Measurements from ENCODE around the gene CLTA. TPM values are rescaled to one million over a fixed set of nuclear protein-coding genes. Genes with fewer than 3 reads are reported as not detected.
A peak's percentile ranks its signal among the peaks of the same experiment; 100 is the strongest.

CLTA gene
- total RNA-seq, 1 donor from 2014 or later: 330 TPM

- Mint-ChIP-seq H3K9me3 (ENCODE audit: unreplicated experiment) (peaks cover 5% of the 10 kb centered on the region), H3K27ac (ENCODE audit: unreplicated experiment) (no peak overlapping the region), H3K36me3 (ENCODE audit: low read depth, unreplicated experiment) (peaks cover 22% of the 10 kb centered on the region), H3K4me3 (ENCODE audit: unreplicated experiment) (no peak overlapping the region), H3K27me3 (ENCODE audit: unreplicated experiment) (peaks cover 19% of the 10 kb centered on the region), H3K4me1 (ENCODE audit: unreplicated experiment) (peaks cover 7% of the 10 kb centered on the region)
- TF ChIP-seq CTCF (IDR thresholded peaks at IDR 0.05; ENCODE audit: unreplicated experiment): no peak
- no peak for DNase-seq (ENCODE audit: low spot score)
These were observed 47.5 kb upstream of the CLTA start for GRCh38 chr9:36143245-36143641.

- Mint-ChIP-seq H3K4me3 (ENCODE audit: unreplicated experiment) (peak overlapping the region; percentile 21), H3K4me1 (ENCODE audit: unreplicated experiment) (peaks cover 7% of the 10 kb centered on the region), H3K9me3 (ENCODE audit: unreplicated experiment) (peaks cover 5% of the 10 kb centered on the region), H3K27ac (ENCODE audit: unreplicated experiment) (no peak overlapping the region), H3K27me3 (ENCODE audit: unreplicated experiment) (peaks cover 16% of the 10 kb centered on the region), H3K36me3 (ENCODE audit: low read depth, unreplicated experiment) (peaks cover 22% of the 10 kb centered on the region)
- TF ChIP-seq CTCF (IDR thresholded peaks at IDR 0.05; ENCODE audit: unreplicated experiment): no peak
- no peak for DNase-seq (ENCODE audit: low spot score)
These were observed 46.1 kb upstream of the CLTA start for GRCh38 chr9:36144309-36145232.

GRCh38 chr9:36145970-36146369 is 44.8 kb upstream of the CLTA start:
- H3K9me3 Mint-ChIP-seq (ENCODE audit: unreplicated experiment): peaks cover 5% of the 10 kb centered on the region
- H3K4me1 Mint-ChIP-seq (ENCODE audit: unreplicated experiment): peaks cover 8% of the 10 kb centered on the region
- H3K27me3 Mint-ChIP-seq (ENCODE audit: unreplicated experiment): peaks cover 15% of the 10 kb centered on the region
- no peak overlapping the region for H3K27ac Mint-ChIP-seq (ENCODE audit: unreplicated experiment)
- no peak for TF ChIP-seq CTCF (IDR thresholded peaks at IDR 0.05; ENCODE audit: unreplicated experiment)
- H3K4me3 Mint-ChIP-seq (ENCODE audit: unreplicated experiment): peak overlapping the region; percentile 34
- peaks cover 22% of the 10 kb centered on the region for H3K36me3 Mint-ChIP-seq (ENCODE audit: low read depth, unreplicated experiment)
- no peak for DNase-seq (ENCODE audit: low spot score)

DNA sequence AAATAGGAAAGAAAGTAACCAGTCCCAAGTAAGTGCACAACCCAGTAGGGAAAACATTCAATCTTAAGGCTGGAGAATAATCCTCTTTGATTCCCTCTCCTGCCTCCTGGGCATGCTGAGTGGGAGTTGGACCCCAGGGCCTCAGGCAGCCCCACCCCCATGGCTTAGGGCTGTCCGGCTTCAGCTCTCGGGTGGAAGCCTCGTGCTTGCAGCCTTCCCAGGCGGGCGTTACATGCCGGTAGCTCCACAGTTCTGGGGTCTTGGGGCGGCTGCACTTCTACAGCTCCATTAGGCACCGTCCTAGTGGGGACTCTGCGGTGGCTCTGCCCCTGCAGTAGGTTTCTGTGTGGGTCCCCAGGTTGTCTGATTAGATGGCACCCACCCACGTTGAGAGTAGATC is 44.1 kb upstream of the CLTA start:
- peaks cover 5% of the 10 kb centered on the region for H3K9me3 Mint-ChIP-seq (ENCODE audit: unreplicated experiment)
- no peak overlapping the region for H3K27ac Mint-ChIP-seq (ENCODE audit: unreplicated experiment)
- peaks cover 14% of the 10 kb centered on the region for H3K27me3 Mint-ChIP-seq (ENCODE audit: unreplicated experiment)
- peaks cover 22% of the 10 kb centered on the region for H3K36me3 Mint-ChIP-seq (ENCODE audit: low read depth, unreplicated experiment)
- peaks cover 12% of the 10 kb centered on the region for H3K4me1 Mint-ChIP-seq (ENCODE audit: unreplicated experiment)
- TF ChIP-seq CTCF (IDR thresholded peaks at IDR 0.05; ENCODE audit: unreplicated experiment): no peak
- no peak overlapping the region for H3K4me3 Mint-ChIP-seq (ENCODE audit: unreplicated experiment)
- no peak for DNase-seq (ENCODE audit: low spot score)
